ENCODE results near the gene DNASE1L2. TPM values are rescaled to one million over a fixed set of nuclear protein-coding genes. Genes with fewer than 3 reads are reported as not detected.

Gene DNASE1L2
- total RNA-seq, 2 donors from 2014 or later: 0.35 to 1.3 TPM

DNA sequence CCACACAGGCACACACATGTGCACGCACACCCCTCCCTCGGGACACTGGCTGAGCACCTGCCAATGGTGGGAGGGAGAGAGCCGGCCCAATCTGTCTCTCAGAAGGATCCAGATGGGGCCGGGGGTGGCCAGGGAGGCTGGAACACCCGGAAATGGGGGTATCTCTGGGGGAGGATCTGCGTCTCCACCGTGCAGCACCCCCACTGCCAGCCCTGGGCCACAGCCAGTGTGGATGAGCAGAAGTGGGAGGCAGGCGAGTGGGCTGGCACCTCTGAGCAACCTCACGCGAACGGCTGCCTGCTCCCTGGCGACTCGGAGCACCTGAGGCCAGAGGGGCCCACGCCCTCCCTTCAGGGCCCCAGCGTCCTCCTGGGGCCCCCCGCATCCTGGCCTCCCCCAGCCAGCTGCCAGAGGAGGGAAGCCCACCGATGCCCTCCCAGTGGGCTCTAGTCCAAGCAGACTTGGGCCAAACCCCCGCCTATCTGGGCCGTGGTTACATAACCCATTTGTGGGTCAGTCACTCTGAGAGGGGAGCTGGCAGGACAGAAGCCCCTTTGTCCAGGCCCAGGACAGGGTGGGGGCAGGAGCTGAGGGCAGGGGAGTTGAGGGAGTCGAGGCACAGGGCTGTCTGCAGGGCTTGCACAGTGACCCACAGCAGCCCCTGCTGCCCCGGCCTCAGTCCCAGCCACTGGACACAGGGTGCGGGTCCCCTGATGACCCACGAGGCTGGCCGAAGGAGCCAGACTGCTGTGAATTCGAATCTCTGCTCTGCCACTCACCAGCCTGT, 45.4 kb upstream of the DNASE1L2 start:
- Histone ChIP-seq H3K27ac (ENCODE audit: low read depth, low read length) (no peak overlapping the region), H3K9me3 (ENCODE audit: control insufficient read depth, low read length) (no peaks in the 10 kb centered on the region), H3K36me3 (ENCODE audit: control insufficient read depth, insufficient read depth, low read length) (no peaks in the 10 kb centered on the region), H3K9ac (ENCODE audit: extremely low read depth, low read length, poor library complexity, severe bottlenecking) (no peak overlapping the region), H3K4me1 (ENCODE audit: control insufficient read depth, insufficient read depth, low read length) (peaks cover 6% of the 10 kb centered on the region), H3K4me3 (ENCODE audit: low read length) (no peak overlapping the region), H3K27me3 (ENCODE audit: control insufficient read depth, insufficient read depth, low read length, poor library complexity, severe bottlenecking) (peaks cover 10% of the 10 kb centered on the region)
- H3K27me3 Mint-ChIP-seq (ENCODE audit: insufficient read depth): peaks cover 7% of the 10 kb centered on the region
- no peak overlapping the region for H3K27ac Mint-ChIP-seq
- no peaks in the 10 kb centered on the region for H3K4me1 Mint-ChIP-seq
- TF ChIP-seq, protein P1, sequence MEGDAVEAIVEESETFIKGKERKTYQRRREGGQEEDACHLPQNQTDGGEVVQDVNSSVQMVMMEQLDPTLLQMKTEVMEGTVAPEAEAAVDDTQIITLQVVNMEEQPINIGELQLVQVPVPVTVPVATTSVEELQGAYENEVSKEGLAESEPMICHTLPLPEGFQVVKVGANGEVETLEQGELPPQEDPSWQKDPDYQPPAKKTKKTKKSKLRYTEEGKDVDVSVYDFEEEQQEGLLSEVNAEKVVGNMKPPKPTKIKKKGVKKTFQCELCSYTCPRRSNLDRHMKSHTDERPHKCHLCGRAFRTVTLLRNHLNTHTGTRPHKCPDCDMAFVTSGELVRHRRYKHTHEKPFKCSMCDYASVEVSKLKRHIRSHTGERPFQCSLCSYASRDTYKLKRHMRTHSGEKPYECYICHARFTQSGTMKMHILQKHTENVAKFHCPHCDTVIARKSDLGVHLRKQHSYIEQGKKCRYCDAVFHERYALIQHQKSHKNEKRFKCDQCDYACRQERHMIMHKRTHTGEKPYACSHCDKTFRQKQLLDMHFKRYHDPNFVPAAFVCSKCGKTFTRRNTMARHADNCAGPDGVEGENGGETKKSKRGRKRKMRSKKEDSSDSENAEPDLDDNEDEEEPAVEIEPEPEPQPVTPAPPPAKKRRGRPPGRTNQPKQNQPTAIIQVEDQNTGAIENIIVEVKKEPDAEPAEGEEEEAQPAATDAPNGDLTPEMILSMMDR (conservative IDR thresholded peaks at IDR 0.05): no peak
- 91 to 95% methylated on average over 15 to 25 of the region's 25 CpGs for WGBS, 2 experiments (ENCODE audit: insufficient coverage in 1 of 2, insufficient read length in 1 of 2)
- no peaks in the 10 kb centered on the region for H3K36me3 Mint-ChIP-seq (ENCODE audit: low read depth)
- DNase-seq: no peak
- no peak overlapping the region for H3K4me3 Mint-ChIP-seq
- H3K9me3 Mint-ChIP-seq: no peaks in the 10 kb centered on the region

DNA sequence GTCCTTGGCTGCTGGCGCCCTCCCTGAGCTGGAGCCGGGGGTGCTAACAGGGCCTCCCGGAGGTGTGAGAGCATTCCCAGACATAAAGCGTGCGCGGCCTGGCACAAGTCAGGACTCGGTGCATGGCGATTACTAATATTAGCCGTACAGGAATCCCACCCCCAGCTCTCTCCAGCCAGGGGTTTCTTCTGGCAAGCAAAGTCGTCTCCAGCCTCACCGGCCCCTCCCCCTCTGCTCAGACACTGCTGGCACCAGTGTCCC, 44.9 kb upstream of the DNASE1L2 start:
- no peaks in the 10 kb centered on the region for H3K9me3 Mint-ChIP-seq
- 92 to 95% methylated on average over 9 to 11 of the region's 11 CpGs for WGBS, 2 experiments (ENCODE audit: insufficient coverage in 1 of 2, insufficient read length in 1 of 2)
- no peak for DNase-seq
- Histone ChIP-seq H3K9ac (ENCODE audit: extremely low read depth, low read length, poor library complexity, severe bottlenecking) (no peak overlapping the region), H3K4me1 (ENCODE audit: control insufficient read depth, insufficient read depth, low read length) (peaks cover 7% of the 10 kb centered on the region), H3K27ac (ENCODE audit: low read depth, low read length) (no peak overlapping the region), H3K4me3 (ENCODE audit: low read length) (no peak overlapping the region), H3K9me3 (ENCODE audit: control insufficient read depth, low read length) (no peaks in the 10 kb centered on the region), H3K27me3 (ENCODE audit: control insufficient read depth, insufficient read depth, low read length, poor library complexity, severe bottlenecking) (peaks cover 11% of the 10 kb centered on the region), H3K36me3 (ENCODE audit: control insufficient read depth, insufficient read depth, low read length) (no peaks in the 10 kb centered on the region)
- no peaks in the 10 kb centered on the region for H3K36me3 Mint-ChIP-seq (ENCODE audit: low read depth)
- peaks cover 7% of the 10 kb centered on the region for H3K27me3 Mint-ChIP-seq (ENCODE audit: insufficient read depth)
- H3K4me1 Mint-ChIP-seq: no peaks in the 10 kb centered on the region
- no peak overlapping the region for H3K27ac Mint-ChIP-seq
- no peak overlapping the region for H3K4me3 Mint-ChIP-seq
- TF ChIP-seq, protein P1 (conservative IDR thresholded peaks at IDR 0.05): no peak

DNA sequence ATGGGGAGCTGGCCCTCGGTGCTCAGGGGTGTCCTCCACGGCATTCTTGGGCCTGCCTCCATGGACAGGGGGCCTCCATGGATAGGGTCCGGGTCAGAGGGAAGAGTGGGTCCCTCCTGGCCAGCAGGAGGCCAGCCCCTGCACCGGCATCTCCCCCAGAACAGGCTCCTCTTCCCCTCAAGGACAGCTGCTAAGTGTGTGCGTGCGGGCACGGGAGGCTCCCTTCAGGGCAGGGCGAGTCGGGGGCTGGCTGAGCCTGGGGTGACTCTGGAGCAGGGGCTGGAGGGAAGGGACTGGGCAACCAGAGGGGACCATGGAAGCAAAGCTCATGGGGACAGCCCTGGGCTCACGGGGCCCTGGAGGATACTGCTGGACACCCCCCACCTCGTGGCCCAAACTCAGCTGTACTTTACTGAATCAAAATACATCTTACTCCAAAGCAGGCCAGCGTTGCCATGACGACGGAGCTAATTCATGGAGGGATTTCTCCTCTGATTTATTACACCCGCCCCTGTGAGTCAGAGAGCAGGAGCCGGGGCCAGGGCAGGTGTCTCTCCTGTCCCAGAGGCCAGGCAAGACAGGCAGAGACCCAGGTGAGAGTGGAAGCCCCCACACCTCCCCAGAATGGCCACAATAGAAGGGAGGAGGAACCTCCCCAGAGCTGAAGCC, 41.9 kb upstream of the DNASE1L2 start:
- H3K4me3 ChIP-seq (ENCODE audit: low read length): no peak overlapping the region

More for the DNA sequence above, 41.9 kb upstream of the DNASE1L2 start:
- TF ChIP-seq, protein P1 (conservative IDR thresholded peaks at IDR 0.05): no peak
- 77 to 85% methylated on average over 5 to 16 of the region's 16 CpGs for WGBS, 2 experiments (ENCODE audit: insufficient coverage in 1 of 2, insufficient read length in 1 of 2)
- H3K4me1 Mint-ChIP-seq: no peaks in the 10 kb centered on the region
- Histone ChIP-seq H3K4me1 (ENCODE audit: control insufficient read depth, insufficient read depth, low read length) (peaks cover 7% of the 10 kb centered on the region), H3K27me3 (ENCODE audit: control insufficient read depth, insufficient read depth, low read length, poor library complexity, severe bottlenecking) (peaks cover 35% of the 10 kb centered on the region), H3K27ac (ENCODE audit: low read depth, low read length) (no peak overlapping the region), H3K36me3 (ENCODE audit: control insufficient read depth, insufficient read depth, low read length) (no peaks in the 10 kb centered on the region), H3K9ac (ENCODE audit: extremely low read depth, low read length, poor library complexity, severe bottlenecking) (no peak overlapping the region), H3K9me3 (ENCODE audit: control insufficient read depth, low read length) (no peaks in the 10 kb centered on the region)
- H3K4me3 Mint-ChIP-seq: no peak overlapping the region
- no peaks in the 10 kb centered on the region for H3K9me3 Mint-ChIP-seq
- DNase-seq: no peak
- peaks cover 31% of the 10 kb centered on the region for H3K27me3 Mint-ChIP-seq (ENCODE audit: insufficient read depth)
- H3K36me3 Mint-ChIP-seq (ENCODE audit: low read depth): no peaks in the 10 kb centered on the region
- H3K27ac Mint-ChIP-seq: no peak overlapping the region
